IgD-negative memory B cell (primary cell): Measurements from ENCODE around the gene GRK6. TPM values are rescaled to one million over a fixed set of nuclear protein-coding genes. Genes with fewer than 3 reads are reported as not detected.

Experiments
- H3K27ac Mint-ChIP-seq, 3 donors: one replicate each; pipeline ENCODE4 v1.8.0; 2020 to 2022; ENCODE audit warnings: mild to moderate bottlenecking in 3 of 3, mixed read lengths in 3 of 3, moderate library complexity in 1 of 3
- H3K27me3 Mint-ChIP-seq: one replicate; pipeline ENCODE4 v1.8.0; 2021; ENCODE audit warnings: mixed read lengths
- H3K36me3 Mint-ChIP-seq: one replicate; pipeline ENCODE4 v1.8.0; 2020; ENCODE audit warnings: mild to moderate bottlenecking, mixed read lengths
- H3K4me1 Mint-ChIP-seq, 3 donors: one replicate each; pipeline ENCODE4 v1.8.0; 2020 to 2022; ENCODE audit warnings: mixed read lengths in 3 of 3, mild to moderate bottlenecking in 1 of 3
- H3K4me3 Mint-ChIP-seq, 4 donors: one replicate each; pipeline ENCODE4 v1.8.0; 2020 to 2022; ENCODE audit warnings: mild to moderate bottlenecking in 4 of 4, mixed read lengths in 4 of 4, moderate library complexity in 3 of 4
- H3K9me3 Mint-ChIP-seq, 3 donors: one replicate each; pipeline ENCODE4 v1.8.0; 2020 to 2021; ENCODE audit warnings: mixed read lengths in 3 of 3, mild to moderate bottlenecking in 1 of 3
- polyA plus RNA-seq: library from polyadenylated mRNA; unstranded; fragments of 300-500 nt; fragmentation: Illumina TruSeq; gene quantifications from one replicate; pipeline ENCODE4 v1.2.3, GENCODE V29; 2021

GRK6 gene
- polyA plus RNA-seq, 1 donor from 2014 or later = 107 TPM

- H3K36me3 Mint-ChIP-seq = peaks cover 3% of the 10 kb centered on the region
- H3K4me3 Mint-ChIP-seq = peak overlapping the region in 1 of 4 donors; percentile 12
- peak overlapping the region; percentile 31 to 81 (median 71) for H3K27ac Mint-ChIP-seq
- no peaks in the 10 kb centered on the region for H3K27me3 Mint-ChIP-seq
- H3K4me1 Mint-ChIP-seq = peaks cover 13 to 31% (median 26%) of the 10 kb centered on the region in 3 donors
- H3K9me3 Mint-ChIP-seq = no peaks in the 10 kb centered on the region
These were observed 8.7 kb downstream of the GRK6 start for GRCh38 chr5:177434942-177435738.

DNA sequence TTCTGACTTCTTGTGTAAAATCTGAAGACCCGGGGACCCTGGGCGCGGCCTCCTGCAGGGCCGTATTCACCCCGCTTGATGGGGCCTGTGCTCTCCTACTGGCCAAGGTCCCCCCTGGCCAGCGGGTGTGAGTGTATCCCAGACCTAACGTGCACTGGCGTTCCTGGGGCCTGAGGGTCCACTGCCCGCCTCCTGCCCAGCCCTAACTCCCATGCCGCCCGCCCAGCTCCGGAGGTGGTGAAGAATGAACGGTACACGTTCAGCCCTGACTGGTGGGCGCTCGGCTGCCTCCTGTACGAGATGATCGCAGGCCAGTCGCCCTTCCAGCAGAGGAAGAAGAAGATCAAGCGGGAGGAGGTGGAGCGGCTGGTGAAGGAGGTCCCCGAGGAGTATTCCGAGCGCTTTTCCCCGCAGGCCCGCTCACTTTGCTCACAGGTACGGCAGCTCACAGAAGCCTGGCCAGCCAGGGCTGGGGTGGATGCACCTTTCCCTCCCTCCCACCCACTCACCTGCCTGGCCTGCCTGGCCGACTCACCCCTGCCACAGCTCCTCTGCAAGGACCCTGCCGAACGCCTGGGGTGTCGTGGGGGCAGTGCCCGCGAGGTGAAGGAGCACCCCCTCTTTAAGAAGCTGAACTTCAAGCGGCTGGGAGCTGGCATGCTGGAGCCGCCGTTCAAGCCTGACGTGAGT, 9.5 kb downstream of the GRK6 start:
- Mint-ChIP-seq H3K27me3 (no peaks in the 10 kb centered on the region), H3K36me3 (peaks cover 3% of the 10 kb centered on the region), H3K4me1 (peaks cover 10 to 24% (median 19%) of the 10 kb centered on the region in 3 donors), H3K9me3 (no peaks in the 10 kb centered on the region), H3K4me3 (no peak overlapping the region), H3K27ac (peak overlapping the region in 1 of 3 donors; percentile 18)

GRCh38 chr5:177437623-177438022, 11.1 kb downstream of the GRK6 start:
- Mint-ChIP-seq H3K4me3 (peak overlapping the region in 1 of 4 donors; percentile 65), H3K27ac (peak overlapping the region in 1 of 3 donors; percentile 87), H3K4me1 (peaks cover 4 to 20% (median 6%) of the 10 kb centered on the region in 3 donors), H3K36me3 (peaks cover 5% of the 10 kb centered on the region), H3K9me3 (no peaks in the 10 kb centered on the region), H3K27me3 (no peaks in the 10 kb centered on the region)

- no peaks in the 10 kb centered on the region for H3K9me3 Mint-ChIP-seq
- peaks cover 4 to 15% (median 6%) of the 10 kb centered on the region in 3 donors for H3K4me1 Mint-ChIP-seq
- peaks cover 7% of the 10 kb centered on the region for H3K36me3 Mint-ChIP-seq
- no peaks in the 10 kb centered on the region for H3K27me3 Mint-ChIP-seq
- peak overlapping the region in 2 of 3 donors; percentile 87 to 88 for H3K27ac Mint-ChIP-seq
- peak overlapping the region in 1 of 4 donors; percentile 65 for H3K4me3 Mint-ChIP-seq
These were observed 12.0 kb downstream of the GRK6 start for GRCh38 chr5:177438468-177438867.

GRCh38 chr5:177439518-177440053, 13.1 kb downstream of the GRK6 start:
- H3K27ac Mint-ChIP-seq = peak overlapping the region in 1 of 3 donors; percentile 87
- H3K36me3 Mint-ChIP-seq = peaks cover 7% of the 10 kb centered on the region
- H3K4me3 Mint-ChIP-seq = no peak overlapping the region
- no peaks in the 10 kb centered on the region for H3K27me3 Mint-ChIP-seq
- no peaks in the 10 kb centered on the region for H3K9me3 Mint-ChIP-seq
- H3K4me1 Mint-ChIP-seq = peaks cover 7 to 14% (median 9%) of the 10 kb centered on the region in 3 donors

- Mint-ChIP-seq H3K4me1 (peaks cover 13 to 22% (median 17%) of the 10 kb centered on the region in 3 donors), H3K27ac (peak overlapping the region in 2 of 3 donors; percentile 81 to 87), H3K9me3 (no peaks in the 10 kb centered on the region), H3K4me3 (no peak overlapping the region), H3K36me3 (peaks cover 7% of the 10 kb centered on the region), H3K27me3 (no peaks in the 10 kb centered on the region)
These were observed 13.9 kb downstream of the GRK6 start for GRCh38 chr5:177440211-177440989.

DNA sequence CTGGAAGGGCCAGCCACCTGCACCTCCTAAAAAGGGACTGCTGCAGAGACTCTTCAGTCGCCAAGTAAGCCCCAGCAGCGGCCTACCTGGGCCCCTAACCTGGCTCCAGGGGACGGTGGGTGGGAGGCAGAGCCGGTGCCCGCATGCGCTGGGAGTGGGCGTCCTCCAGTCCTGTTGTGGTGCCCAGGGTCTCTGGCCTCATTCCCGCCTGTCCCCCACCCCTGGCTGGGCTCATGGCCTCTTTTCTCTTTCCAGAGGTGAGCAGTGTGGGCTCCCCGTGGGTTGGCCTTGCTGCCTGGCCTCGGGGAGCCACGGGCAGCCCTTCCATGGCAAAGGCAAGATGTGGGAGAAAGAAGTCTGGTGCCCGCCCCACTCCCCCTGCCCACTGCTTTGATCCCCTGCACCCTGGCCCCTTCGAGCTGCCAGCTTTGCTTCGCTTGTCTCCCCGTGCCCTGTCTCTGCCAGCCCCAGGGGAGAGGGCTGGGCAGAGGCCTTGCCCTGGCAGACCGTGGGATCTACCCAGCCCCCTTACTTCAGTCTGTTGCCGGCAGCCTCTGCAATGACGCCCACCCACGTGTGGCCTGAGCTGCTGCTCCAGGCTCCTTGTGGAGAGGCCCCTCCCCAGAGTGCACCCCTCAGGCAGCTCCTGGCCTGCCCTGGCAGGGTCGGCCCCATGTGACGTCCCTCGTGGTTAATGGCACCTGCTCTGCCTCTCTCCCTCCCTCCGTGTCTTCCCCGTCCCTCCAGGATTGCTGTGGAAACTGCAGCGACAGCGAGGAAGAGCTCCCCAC, 14.7 kb downstream of the GRK6 start:
- Mint-ChIP-seq H3K27me3 (no peaks in the 10 kb centered on the region), H3K27ac (peak overlapping the region in 2 of 3 donors; percentile 27 to 58), H3K9me3 (no peaks in the 10 kb centered on the region), H3K4me3 (peak overlapping the region in 2 of 4 donors; percentile 32 to 52), H3K36me3 (peaks cover 7% of the 10 kb centered on the region), H3K4me1 (peaks cover 20 to 28% (median 25%) of the 10 kb centered on the region in 3 donors)

DNA sequence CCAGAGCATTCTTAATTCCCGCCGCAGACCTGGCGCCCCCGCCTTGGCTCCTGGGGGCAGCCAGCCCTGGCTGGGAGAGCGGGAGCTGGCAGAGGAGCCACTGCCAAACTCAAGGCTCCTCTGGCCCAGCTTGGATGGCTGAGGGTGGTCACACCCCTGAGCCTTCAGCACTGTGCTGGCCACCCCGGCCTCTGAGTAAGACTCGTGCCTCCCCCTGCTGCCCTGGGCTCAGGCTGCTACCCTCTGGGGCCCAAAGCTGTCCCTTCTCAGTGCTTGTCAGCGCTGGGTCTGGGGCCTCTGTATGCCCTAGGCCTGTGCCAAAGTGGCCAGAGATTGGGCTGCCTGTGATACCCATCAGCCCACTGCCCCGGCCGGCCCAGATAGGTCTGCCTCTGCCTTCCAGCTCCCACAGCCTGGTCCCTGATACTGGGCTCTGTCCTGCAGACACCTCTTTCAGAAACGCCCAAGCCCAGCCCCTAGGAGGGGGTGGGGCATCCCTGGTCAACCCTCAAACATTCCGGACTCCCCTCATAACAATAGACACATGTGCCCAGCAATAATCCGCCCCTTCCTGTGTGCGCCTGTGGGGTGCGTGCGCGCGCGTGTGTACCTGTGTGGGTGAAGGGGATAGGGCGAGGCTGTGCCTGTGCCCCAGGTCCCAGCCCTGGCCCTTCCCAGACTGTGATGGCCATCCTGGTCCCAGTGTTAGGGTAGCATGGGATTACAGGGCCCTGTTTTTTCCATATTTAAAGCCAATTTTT, 15.8 kb downstream of the GRK6 start:
- Mint-ChIP-seq H3K27ac (peak overlapping the region; percentile 16 to 99 (median 73)), H3K4me3 (peak overlapping the region in 2 of 4 donors; percentile 30 to 36), H3K4me1 (peaks cover 18 to 27% (median 25%) of the 10 kb centered on the region in 3 donors), H3K27me3 (no peaks in the 10 kb centered on the region), H3K36me3 (peaks cover 7% of the 10 kb centered on the region), H3K9me3 (no peaks in the 10 kb centered on the region)

DNA sequence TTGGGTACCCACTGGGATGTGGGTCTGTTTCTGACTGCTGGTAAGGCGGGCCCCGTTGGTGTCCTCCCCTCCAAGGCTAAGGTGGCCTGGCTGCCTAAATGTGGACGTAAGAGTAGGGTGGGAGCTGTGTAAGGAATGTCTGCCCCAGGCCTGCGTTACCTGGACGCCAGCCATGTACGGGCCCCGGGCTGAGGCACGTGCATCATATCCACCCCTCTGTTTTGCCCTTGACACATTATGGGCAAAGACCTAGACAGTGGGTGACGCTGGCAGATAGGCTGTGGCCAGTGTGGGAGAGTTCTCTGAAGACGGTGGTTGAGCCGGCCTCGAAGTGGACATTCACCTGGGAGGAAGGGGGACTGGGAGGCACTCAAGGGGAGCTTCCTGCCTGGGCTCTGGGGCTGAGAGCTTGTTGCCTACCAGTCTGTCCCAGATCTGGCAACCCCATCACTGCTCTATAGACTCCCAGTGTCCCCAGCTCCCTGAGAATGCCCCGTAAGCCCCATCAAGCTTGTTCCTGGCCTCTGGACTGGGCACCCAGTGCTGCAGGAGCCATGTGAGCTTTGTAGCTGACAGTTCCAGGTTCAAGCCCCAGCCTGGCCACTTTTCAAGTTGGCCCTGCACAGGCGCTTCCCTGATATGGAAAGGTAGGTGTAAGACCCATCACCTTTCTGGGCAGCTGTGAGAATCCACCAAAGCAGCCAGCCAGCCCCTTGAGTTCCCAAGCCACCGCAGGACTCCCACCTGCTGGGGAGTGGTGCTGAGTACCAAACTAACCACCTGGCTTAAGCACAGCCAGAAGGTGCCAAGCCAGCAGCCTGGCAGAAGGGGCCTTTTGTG, 16.9 kb downstream of the GRK6 start:
- H3K27ac Mint-ChIP-seq = peak overlapping the region in 2 of 3 donors; percentile 97 to 99
- H3K27me3 Mint-ChIP-seq = peaks cover 1% of the 10 kb centered on the region
- peak overlapping the region in 1 of 4 donors; percentile 93 for H3K4me3 Mint-ChIP-seq
- H3K4me1 Mint-ChIP-seq = peaks cover 22 to 30% (median 29%) of the 10 kb centered on the region in 3 donors
- H3K36me3 Mint-ChIP-seq = peaks cover 7% of the 10 kb centered on the region
- no peaks in the 10 kb centered on the region for H3K9me3 Mint-ChIP-seq

GRCh38 chr5:177444106-177445051, 17.9 kb downstream of the GRK6 start:
- peaks cover 3% of the 10 kb centered on the region for H3K27me3 Mint-ChIP-seq
- peaks cover 26 to 34% (median 30%) of the 10 kb centered on the region in 3 donors for H3K4me1 Mint-ChIP-seq
- peak overlapping the region; percentile 25 to 93 (median 65) for H3K4me3 Mint-ChIP-seq
- peaks cover 7% of the 10 kb centered on the region for H3K36me3 Mint-ChIP-seq
- no peaks in the 10 kb centered on the region for H3K9me3 Mint-ChIP-seq
- peak overlapping the region; percentile 86 to 99 (median 97) for H3K27ac Mint-ChIP-seq

- Mint-ChIP-seq H3K4me3 (peak overlapping the region; percentile 77 to 93 (median 86)), H3K9me3 (no peaks in the 10 kb centered on the region), H3K4me1 (peaks cover 24 to 28% (median 26%) of the 10 kb centered on the region in 3 donors), H3K27ac (peak overlapping the region; percentile 86 to 99 (median 97)), H3K36me3 (peaks cover 3% of the 10 kb centered on the region), H3K27me3 (peaks cover 3% of the 10 kb centered on the region)
These were observed 18.8 kb downstream of the GRK6 start for GRCh38 chr5:177445052-177445916.
